NCI-H1694 treated with DMSO at 0.1 percent for 48 hours (cell line): ENCODE measurements around the gene KCNIP4.
"Not testable (repeated sequence)": the region's sequence is repeated elsewhere in the genome, so short reads cannot be mapped to it uniquely, and the experiment has no call there.

Source experiments
- DNase-seq: peaks from one replicate; lab custom pipeline; 2025; lab: John Stamatoyannopoulos, UW

Gene KCNIP4

GRCh38 chr4:20754036-20754435 is 1194.5 kb downstream of the KCNIP4 start:
- DNase-seq: no peak

DNA sequence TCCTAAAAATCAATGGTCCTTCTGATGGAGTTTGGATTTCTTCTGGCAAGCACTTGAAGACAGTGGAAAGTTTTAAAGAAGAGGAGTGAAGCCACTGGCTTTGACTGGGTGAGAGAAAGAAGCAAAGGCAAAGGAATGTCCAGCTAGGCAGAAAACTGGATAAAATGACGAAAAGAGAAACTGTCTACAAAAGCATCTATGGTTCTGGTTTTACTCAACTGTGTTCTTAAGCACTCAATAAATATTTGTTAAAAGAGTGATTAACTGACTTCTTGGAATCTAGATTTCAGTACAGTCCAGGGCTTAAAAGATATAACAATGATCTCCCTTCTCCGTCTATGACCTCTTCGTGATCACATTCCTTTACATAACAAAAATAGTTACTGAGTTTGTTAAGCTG is 1195.9 kb downstream of the KCNIP4 start:
- no peak for DNase-seq

- not testable (repeated sequence) for DNase-seq
Measured at GRCh38 chr4:20746000-20746399, 1202.6 kb downstream of the KCNIP4 start.

GRCh38 chr4:20735931-20736330 is 1212.6 kb downstream of the KCNIP4 start:
- no peak for DNase-seq

DNA sequence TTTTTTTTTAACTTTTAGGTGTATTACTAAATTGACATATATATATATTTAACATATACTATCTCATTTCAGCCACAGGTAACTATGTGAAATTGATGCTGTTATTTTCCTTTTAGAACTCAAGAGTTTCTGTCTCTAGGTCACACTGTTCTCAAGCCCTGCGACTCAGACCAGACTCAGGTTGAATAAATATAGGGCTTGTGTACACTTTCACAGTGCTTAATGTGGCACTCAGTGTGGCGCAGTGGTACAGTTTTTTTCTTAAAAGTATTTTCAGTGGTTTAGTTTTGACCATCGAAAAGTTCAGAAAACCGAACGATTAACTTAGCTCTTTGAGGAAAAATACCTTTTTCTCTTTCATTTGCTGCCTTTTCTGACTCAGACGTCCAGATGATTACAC is 1223.7 kb downstream of the KCNIP4 start:
- no peak for DNase-seq

- no peak for DNase-seq
Measured at GRCh38 chr4:20723463-20723862, 1225.1 kb downstream of the KCNIP4 start.

DNA sequence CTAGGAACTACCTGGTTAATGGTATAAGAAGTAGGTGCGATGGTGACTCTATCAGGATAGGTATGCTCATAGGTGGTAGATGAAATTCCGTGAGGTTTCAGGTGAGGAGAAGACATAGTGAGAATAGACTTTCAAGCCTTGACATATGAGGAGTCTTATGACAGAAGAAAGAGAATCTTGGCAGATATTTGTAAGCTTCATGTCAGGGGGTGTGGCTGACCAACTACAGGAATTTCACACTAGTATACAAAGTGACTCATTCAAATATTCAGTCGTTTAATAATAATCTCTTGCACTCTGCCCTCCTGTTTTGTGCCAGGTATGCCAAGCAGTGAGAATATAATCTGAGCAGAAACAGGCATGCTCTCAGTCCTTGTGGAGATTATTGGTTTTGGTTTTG is 1225.6 kb downstream of the KCNIP4 start:
- no peak for DNase-seq

- no peak for DNase-seq
Measured at GRCh38 chr4:20711335-20711734, 1237.2 kb downstream of the KCNIP4 start.

DNA sequence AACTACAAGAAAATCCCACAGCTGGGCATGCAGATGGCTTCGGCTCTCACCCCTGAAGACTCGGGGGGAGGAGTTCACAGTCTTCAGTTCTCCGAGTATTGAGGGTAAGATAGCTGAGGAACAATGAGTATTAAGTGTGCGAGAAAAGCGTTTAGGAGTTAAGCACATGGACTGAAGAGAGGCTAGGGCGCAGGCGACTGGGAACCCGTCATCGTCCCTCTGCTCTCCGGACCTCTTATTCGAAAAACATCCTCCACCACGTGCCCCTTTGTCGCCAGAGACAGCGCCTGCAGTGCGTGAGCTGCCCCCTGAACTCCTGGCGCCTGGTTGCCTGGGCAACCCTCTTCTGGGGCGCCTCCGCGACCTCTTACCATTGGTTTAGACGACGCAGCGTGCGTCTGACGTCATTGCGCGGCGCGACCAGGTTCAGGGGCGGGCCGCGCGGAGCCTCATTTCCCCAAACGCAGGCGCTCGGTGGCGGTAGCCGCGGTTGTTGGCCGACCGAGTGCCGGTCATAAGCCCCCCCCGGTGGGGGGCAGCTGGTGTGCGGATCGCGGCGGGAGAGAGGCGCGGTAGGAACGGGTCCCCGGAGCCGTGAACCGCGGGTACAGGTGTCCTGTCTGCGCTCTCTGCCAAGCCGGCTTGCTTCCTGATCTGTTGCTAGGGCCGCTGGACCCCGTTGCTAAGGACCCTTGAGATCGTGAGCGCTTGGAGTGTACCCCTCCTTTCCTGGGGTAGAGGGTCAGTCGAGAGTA is 1248.4 kb downstream of the KCNIP4 start, which contains the start of gene PACRGL:
PACRGL (plus strand) TSS at position 452 of the 755 bp plus-strand sequence. CDS start 4,024 bp downstream, outside the sequence.
- DNase-seq: peak; percentile 89

DNA sequence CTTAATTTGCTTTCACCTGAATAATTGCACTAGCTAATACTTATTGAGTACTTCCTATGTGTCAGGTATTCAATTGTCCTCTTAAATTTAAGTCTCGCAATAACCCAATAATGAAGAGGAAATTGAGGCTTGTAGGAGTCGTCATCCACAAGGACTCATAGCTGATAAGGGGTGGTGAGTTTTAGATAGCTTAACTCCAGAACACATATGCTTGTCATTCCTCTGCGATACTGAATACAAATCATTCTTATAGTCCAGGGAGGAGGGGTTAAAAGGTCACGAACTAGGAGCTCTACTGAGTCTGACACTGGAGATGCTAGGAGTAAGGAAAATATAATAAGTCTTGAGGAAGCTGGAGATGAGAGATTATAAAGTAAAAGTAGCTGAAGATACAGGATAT is 1249.8 kb downstream of the KCNIP4 start:
- no peak for DNase-seq

DNA sequence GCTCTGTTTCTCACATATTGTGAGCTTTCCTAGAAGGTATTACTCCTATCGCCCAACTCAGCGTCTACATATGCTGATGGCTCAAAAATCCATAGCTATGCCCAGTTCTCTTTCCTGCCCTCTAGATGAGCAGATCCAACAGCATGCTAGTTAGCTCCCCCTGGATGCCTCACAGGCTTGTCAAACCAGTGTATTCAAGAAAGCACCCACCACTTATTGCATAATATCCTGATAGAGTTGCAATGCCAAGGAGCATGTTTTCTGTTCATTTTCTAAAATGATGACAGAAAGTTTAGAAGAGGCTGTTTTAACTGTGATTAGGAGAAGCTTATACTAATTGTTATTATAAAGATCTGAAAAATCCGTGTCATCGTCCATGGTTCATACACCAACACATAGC is 1250.2 kb downstream of the KCNIP4 start:
- DNase-seq: no peak

- DNase-seq: no peak
Measured at GRCh38 chr4:20696815-20697214, 1251.8 kb downstream of the KCNIP4 start.

DNA sequence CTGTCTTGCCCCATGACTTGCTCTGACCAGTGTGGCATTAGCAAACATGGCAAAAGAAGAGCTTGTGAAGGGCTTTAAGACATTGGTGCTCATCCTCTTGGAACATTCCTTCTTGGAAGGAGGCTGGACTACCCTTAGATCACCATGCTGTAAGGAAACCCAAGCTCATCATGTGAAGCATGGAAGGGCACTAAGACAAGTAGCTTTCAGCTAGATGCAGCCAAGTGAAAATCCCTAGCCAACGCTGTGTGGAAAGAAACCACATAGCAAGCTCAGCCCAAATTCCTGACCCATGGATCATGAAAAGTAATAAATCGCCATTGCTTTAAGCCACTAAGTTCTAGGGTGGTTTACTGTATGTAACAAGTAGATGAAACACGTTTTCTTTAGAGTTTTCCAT is 1260.7 kb downstream of the KCNIP4 start:
- no peak for DNase-seq

- DNase-seq: peak; percentile 6
Measured at GRCh38 chr4:20684852-20685763, 1263.5 kb downstream of the KCNIP4 start.

DNA sequence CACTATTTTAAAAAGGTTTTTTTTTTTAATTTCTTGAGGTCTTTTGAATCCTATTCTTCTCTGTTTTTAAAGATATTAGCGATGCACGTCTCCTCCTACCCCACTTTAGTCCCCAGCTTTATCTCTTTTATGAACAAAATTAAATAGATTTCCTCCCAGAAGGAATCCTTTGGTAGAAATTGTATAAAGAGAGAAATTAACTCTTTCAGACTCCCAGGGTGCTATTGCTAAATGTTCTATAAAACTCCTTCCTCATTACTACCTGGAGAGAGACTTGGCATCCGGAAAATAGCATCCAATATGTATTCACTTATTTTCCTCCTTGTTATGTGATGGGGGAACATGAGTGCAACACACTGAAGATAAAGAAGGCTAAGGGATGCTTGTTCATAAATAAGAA is 1264.8 kb downstream of the KCNIP4 start:
- no peak for DNase-seq

- DNase-seq: no peak
Measured at GRCh38 chr4:20682853-20683252, 1265.7 kb downstream of the KCNIP4 start.

DNA sequence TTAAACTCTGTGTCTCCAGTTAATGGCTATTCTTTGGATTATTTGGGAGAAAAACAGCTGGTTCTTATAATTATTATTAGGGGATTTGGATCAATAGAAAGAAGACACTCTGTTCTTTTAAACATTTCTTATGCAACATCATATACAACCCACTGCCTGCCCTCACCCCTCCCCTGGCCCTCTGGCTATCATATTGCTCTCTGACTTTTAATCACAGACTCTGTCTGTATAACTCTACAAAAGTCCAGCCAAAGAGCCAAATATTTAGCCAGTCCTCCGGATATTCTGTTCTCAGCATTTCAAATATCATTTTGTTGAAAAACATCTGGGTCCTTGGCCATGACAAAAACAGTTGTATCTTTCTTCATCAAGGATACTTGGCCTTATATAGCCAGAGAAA is 1267.3 kb downstream of the KCNIP4 start:
- no peak for DNase-seq

DNA sequence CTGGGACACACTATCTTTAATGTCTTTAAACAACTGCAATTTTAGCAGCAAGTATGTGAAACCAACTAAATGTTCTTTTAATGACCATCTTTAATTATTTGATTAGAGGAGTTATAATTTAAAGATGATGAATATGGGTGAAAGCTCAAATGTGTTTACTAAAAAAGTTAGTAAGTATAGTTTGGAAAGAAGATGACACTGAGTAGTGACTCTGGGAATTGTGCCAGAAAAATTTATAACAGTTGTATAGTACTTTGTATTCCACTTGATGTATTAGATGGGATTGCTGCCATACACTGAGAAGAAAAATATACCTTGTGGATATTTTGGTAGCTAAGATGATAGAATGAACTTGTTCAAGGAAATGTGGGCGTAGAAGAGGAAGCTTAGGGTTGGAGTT is 1267.8 kb downstream of the KCNIP4 start:
- no peak for DNase-seq

GRCh38 chr4:20679951-20680350 is 1268.6 kb downstream of the KCNIP4 start:
- DNase-seq: no peak
